HG03521 (cell line): ENCODE results near the gene ZNF625.

Experiments
- ATAC-seq: cut with Tn5 transposase; IDR thresholded peaks from one replicate; pipeline ENCODE4 v1.9.1; 2021; ENCODE audit warnings: mild to moderate bottlenecking, moderate library complexity; ENCODE audit not compliant: unreplicated experiment

ZNF625 gene

DNA sequence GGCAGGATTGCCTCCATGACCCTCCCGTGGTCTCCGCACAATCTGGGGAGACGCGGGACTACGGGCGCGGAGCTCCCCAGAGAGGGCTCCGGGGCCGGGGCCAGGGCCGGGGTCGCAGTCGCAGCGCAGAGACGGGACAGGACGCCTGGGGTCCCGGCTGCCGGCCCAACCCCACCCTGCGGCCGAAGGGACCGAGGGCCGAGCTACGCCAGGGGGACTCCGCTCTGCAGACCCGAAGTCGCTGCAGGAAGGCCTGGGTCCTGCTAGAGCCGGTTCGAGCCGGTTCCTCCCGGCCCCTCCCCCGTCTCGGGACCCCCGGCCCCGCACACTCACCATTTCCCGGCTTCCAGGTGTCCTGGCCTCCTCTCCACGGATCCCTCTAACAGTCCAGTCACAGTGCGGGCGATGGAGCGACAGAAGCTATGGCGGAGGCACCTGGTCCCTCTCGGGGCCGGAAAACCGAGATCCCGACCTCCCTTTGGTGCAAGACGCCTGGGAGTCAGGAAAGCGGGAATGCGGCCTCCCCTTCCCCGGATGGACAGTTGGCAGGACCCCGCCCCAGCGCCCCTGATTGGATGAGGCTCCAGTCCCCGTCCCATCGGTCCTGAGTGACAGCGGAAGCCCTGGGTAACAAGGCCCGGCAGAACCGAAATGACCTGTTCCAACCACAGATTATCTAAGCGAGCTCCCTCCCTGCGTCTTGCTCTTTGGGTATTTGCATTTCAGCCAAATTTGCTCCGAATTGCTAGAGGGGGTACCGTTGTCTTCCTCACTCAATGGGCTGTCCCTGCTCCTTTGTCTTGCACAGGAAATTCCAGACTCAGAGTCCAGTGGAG is at the start of gene ZNF625:
ZNF625 (minus strand) TSS at position 512 of the 836 bp plus-strand sequence; CDS start at position 336, 176 bp downstream.
- no peak for ATAC-seq

- ATAC-seq = no peak
Measured at GRCh38 chr19:12205296-12205695, 48.8 kb upstream of the ZNF625 start.

DNA sequence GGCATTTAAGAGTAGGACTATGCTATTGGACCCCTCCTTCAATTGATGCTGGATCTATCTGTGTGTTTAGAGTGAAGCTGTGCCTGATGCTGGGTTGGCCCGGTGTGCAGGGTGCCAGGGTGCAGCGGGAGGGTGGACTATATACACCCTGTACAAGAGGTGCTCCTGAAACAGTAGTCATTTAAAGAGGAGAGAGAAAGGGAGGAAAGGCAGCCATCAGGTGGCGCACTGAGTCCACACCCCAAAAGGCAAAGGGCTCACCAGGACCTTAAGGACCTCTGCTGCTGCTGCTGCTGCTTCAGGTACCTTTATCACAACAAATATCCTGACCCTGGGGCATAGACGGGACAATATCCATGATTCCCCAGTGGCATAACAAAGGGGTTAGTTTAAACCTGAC is 45.7 kb upstream of the ZNF625 start:
- ATAC-seq = no peak

- no peak for ATAC-seq
Measured at GRCh38 chr19:12199757-12200419, 43.4 kb upstream of the ZNF625 start.

GRCh38 chr19:12198136-12198535 is 41.6 kb upstream of the ZNF625 start:
- ATAC-seq = no peak

DNA sequence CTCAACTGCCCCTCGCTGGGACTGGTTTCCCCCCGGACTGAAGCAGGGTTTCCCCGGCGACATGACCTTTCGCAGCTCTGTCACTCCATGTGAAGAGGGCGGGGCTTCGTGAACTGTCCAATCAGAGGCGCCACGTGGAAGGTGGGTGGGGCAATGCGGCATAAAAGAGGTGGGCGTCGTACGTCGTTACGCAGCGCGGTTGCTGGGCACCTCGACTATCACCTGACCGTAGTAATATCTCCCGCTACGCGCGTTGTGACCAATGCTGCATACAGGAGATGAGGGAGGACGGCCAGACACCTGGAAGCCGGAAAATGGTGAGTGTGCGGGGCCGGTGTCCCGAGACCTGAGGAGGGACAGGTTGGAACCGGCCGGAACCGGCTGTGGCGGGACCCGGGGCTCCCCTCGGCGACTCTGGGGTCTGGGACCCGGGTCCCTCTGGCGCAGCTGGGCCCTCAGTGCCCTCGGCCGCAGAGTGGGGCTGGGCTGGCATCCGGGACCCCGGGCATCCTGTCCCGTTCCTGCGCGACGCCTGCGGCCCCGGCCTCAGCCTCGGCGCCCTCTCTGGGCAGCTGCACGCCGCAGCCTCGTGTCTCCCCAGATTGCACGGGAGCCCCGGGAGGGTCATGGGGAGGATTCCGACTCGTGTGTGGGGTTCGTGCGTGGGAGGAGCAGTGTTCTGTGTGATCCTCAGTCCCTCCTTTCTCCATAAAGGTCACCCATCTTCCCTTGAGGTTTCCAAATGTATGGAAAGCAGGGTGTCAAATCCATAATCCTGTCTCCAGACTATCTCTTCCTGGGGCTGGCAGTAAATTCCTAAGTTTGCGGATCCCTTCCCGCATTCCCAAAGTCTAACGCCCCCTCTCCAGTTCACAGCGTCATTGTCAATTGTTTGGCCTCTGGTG is 38.5 kb upstream of the ZNF625 start:
- ATAC-seq = no peak

- ATAC-seq = no peak
Measured at GRCh38 chr19:12187625-12188024, 31.1 kb upstream of the ZNF625 start.

- ATAC-seq = no peak
Measured at GRCh38 chr19:12180377-12180776, 23.8 kb upstream of the ZNF625 start.

- no peak for ATAC-seq
Measured at GRCh38 chr19:12166626-12167025, 10.1 kb upstream of the ZNF625 start.

DNA sequence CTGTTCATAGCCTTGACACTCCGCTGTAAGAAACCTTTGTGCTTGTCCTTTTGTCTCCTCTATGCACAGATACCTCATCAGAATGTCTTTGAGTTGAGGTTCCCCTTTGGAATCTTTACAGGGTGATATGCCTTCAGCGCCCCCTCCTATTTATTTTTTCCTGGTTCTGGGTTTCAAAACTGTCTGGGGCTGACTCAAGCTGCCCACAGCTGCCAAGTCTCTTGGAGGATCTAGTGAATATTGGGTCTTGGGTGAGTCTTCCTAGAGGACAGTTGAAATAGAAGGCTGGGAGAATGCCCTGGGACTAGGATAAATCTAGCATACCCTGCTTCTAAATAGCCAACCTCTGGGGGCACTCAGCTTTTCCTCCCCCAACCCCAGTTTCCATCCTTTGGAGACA is 7.3 kb upstream of the ZNF625 start:
- no peak for ATAC-seq

DNA sequence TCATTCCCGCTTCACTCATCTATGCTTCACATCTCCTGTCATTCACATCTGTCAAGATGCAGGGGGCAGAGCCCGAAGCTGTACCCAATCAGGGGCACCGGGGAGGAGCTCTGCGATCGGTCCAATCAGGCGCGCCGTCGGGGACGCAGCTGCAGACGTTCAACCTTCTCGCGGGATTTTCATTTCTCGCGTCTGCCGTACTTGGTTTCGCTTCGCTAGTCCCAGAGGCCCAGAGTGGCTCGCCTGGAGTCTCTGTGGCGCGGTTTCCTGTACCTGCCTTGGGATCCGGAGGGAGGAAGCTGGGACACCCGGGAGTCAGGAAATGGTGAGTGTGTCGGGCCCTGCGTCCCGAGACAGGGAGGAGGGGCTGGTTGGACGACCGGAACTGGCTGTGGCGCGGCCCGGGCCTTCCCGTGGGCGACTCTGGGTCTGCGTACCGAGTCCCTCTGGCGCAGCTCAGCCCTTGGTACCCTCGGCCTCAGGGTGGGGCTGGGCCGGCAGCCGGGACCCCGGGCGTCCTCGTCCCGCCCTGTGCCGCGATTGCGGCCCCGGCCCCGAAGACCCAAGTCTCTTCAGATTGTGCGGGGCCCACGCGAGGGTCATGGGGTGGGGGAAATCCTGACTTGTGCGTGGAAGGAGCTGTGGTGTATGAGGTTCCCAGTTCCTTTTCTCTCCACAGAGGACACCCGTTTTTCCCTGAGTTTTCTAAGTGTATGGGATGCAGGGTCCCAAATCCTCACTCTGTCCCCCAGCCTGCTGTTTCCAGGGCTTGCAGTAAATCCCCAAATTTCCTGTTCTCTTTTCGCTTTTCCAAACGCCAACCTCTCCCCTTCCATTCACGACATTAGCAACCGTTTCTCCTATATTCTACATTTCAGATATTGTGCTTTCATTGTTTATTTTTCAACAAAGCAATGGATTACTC is 6.6 kb upstream of the ZNF625 start, which contains the start of gene ZNF136:
ZNF136 (plus strand) TSS at position 215 of the 925 bp plus-strand sequence; CDS start at position 323, 108 bp downstream.
- peak; percentile 94 for ATAC-seq

- ATAC-seq = no peak
Measured at GRCh38 chr19:12162513-12162881, 6.0 kb upstream of the ZNF625 start.

- no peak for ATAC-seq
Measured at GRCh38 chr19:12159773-12160414, 3.4 kb upstream of the ZNF625 start.

GRCh38 chr19:12155324-12155860 is 1.1 kb downstream of the ZNF625 start:
- ATAC-seq = no peak

DNA sequence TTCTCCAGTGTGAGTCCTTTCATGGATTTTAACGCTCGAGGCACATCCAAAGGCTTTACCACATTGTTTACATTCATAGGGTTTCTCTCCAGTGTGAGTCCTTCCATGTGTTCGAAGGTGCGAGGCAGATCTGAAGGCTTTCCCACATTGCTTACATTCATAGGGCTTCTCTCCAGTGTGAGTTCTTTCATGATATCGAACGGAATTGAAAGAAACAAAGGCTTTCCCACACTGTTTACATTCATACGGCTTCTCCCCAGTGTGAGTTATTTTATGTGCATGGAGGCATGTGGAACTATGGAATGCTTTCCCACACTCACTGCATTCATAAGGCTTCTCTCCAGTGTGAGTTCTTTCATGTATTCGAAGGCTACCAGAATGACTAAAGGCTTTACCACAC is 11.2 kb downstream of the ZNF625 start:
- no peak for ATAC-seq

DNA sequence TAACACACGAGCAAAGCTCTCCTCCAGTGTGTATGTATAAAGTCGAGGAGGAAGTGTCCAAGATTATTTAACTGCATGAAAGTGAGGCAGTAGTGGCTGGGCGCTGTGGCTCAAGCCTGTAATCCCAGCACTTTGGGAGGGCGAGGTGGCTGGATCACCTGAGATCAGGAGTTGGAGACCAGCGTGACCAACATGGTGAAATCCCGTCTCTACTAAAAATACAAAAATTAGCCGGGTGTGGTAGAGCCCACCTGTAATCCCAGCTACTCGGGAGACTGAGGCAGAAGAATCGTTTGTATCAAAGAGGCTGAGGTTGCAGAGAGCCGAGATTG is 15.2 kb downstream of the ZNF625 start:
- no peak for ATAC-seq

DNA sequence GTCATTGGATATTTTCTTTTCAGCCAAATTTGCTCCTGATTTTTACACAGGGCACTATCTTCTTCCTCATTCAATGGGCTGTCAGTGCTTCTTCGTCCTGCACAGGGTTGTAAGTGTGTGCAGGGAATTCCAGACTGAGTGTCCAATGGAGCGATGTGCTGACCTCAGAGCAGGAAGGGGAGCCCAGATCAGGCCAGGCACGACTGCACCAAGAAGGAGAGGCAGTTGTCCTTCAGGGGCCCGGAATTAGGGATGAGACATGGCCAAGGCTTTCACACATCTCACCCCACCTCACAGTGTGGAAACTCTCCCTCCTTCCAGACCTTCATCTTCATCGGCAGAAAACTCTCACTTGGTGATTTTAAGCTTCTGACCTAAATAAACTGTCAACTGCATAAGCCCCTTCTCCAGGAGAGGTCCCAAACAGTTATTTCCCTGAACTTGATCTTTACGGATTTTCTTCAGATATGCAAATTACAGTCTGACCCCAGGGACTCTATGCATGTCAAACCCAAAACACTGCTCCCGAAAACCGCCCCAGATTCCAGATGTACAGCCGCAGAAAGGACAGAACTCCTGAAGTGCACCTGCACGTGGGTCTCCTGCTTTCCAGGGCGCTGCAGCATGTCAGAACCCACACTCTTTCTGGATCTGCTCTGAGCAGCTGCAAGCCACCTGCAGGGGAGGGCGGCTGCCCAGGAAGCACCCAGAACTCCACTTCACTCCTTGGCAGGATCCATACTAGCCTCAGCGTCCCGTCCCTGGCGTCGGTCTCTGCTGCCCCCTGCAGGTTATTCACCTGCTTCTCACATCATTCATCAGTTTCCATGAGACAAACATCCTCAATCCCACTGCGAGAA is 15.8 kb downstream of the ZNF625 start:
- no peak for ATAC-seq

GRCh38 chr19:12139885-12140544 is 16.5 kb downstream of the ZNF625 start, which contains the start of gene ZNF20:
ZNF20 (minus strand) TSS chr19:12140350; CDS start chr19:12140182, 168 bp downstream.
- peak; percentile 83 for ATAC-seq
